Ammon's horn (tissue), 1 donor: ENCODE measurements around the gene SERPINA7.
A peak's percentile ranks its signal among the peaks of the same experiment; 100 is the strongest.
"Not testable (repeated sequence)": the region's sequence is repeated elsewhere in the genome, so short reads cannot be mapped to it uniquely, and the experiment has no call there.

Experiments used
- DNase-seq: peaks from one replicate; pipeline ENCODE4 v3.0.0-alpha.2; 2016; ENCODE audit warnings: low spot score

SERPINA7 gene, protein sequence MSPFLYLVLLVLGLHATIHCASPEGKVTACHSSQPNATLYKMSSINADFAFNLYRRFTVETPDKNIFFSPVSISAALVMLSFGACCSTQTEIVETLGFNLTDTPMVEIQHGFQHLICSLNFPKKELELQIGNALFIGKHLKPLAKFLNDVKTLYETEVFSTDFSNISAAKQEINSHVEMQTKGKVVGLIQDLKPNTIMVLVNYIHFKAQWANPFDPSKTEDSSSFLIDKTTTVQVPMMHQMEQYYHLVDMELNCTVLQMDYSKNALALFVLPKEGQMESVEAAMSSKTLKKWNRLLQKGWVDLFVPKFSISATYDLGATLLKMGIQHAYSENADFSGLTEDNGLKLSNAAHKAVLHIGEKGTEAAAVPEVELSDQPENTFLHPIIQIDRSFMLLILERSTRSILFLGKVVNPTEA

DNA sequence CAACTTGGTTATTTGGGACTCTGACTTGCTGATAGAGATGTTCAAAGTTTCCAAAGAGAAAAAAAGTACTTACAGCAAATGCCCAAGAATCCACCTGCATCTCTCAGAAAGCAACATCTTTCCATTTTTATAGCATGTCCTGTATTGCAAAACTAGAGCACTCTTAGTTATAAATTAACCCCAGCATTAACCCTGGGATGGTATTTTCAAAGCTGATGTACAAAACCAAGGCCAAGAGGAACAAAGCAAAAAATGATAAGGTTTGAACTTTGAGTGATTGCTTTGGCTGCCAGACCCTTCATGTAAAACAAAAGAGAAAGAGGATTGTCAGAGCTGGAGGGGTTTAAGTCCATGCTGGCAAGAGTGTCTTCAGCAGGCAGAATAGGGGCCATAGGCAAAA lies at the start of gene SERPINA7:
TSS of gene SERPINA7 (minus strand) at position 103 of the 400 bp plus-strand sequence. CDS start 1,669 bp downstream, outside the sequence.
- DNase-seq: no peak

DNA sequence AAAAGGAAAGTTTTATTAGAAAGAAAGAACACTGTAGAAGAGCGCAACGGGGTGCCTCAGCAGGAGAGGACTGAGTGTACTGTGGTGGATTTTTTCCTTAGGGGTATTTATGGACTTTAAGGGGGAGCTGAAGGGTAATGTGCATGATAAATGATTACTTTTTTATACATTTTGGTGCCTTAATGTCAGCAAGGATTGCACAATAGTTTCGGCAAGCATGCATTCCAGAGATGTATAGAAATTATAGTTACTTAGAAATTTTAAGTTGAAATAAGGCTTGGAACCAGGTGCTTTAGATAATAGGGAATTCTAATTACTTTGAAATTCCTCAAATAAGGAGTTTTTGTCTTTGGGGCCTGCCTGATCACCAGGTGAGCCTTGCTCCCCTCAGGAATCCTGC lies 30.5 kb upstream of the SERPINA7 start:
- no peak for DNase-seq

DNA sequence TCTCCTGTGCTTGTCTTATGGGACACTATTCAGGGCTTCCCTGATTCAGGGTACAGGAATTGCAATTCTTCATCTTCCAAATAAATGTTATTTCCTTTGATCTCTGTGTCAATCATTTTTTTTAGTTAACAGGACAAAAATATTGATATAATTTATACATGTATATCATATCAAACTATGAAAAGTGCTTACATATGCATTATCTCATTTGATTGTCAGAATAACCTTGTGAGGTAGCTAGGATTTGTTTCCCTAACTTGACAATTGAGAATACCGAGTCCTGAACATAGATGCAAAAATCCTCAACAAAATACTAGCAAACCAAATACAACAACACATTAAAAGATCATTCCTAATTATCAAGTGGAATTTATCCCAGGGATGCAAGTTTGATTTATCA lies 11.5 kb upstream of the SERPINA7 start:
- no peak for DNase-seq

DNA sequence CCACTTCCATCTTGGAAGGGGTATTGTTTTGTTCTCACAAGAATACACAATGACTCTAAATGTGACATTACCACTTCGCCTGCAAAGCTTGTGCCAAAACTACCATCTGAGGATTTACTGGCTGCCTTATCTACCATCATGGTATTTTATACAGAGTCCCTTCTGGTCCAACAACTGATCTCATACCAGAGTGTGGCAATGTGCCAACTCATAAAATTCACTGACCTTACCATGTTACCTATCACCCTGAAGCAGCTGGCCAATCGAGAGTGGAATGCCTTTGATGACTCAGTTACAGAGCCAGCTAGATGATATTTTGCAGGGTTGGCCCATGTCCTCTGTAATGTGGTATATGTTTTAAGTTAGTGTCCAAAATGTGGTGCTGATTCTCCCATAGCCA lies 3.8 kb upstream of the SERPINA7 start:
- DNase-seq: no peak

DNA sequence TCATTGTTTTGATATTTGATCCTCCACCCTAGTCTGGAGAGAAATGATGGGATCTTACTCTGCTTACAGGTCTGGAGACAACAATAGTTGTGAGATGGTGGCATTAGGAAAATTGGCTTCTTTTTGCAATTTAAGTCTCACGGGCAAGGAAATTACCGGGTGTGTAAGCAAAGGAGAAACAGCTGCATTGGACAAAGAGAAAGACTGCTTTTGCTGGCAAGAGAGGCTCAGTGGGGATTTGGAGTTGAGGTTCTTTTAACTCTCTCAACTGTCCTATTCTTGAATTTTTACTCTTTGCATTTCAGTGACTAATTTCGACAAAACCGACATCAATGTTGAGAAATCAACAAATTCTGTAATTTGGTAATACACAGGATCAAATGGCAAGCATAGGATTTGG lies 2.3 kb upstream of the SERPINA7 start:
- DNase-seq: no peak

DNA sequence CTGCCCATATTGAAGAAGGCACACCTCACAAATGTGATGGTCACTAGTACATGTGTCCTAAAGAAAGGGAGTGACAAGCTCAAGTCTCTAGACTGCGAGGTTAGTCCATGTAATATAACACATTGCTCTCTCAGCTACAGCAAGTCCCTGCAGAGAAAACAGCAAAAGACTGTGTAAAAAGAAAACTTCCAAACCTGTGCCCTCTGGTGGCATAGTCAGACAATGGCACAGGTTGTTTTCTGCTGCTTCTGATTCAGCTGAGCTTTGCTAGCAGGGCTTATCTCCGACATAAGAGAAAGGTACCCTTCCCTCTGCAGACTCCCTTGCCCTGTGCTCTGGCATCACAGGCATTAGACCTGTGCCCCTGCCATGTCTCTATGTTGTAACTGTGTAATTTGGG lies 1.4 kb upstream of the SERPINA7 start:
- peak; percentile 8 for DNase-seq

DNA sequence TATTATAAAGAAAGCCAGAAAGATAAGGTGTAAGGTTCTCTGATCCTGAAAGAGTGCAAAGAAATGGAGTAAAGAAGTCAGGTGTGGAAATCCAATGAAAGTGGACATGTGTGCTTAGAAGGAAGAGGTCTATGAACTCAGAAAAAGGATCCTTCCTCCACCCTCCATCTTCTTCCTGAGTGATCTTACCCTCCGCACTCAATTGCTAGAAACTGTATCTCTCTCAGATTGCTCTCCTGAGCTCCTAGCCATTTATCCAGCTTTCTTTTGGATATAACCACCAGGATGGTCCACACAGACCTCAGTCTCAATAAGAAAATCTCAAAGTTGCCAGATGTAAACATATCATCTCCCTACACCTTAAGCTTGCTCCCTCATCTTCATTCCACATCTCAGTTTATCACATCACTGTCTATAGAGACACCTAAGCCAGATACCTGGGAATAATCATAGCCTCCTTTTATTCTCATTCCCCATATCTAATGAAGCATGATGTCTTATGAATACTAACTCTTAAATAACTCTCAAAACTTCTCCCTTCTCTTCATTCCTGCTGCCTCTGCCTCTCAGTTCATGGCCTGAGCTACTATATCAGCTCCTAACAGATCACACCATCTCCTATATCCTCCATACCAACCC lies 573 bp downstream of the SERPINA7 start:
- DNase-seq: no peak

DNA sequence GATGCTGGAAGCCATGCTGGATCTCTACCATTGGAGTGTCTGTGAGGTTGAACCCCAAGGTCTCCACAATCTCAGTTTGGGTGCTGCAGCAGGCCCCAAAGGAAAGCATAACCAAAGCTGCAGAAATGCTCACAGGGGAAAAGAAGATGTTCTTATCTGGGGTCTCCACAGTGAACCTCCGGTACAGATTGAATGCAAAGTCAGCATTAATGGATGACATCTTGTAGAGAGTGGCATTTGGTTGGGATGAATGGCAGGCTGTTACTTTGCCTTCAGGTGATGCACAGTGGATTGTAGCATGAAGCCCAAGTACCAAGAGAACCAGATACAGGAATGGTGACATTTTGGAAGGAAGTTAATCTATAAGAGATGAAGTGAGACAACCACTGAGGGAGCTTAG lies 1.8 kb downstream of the SERPINA7 start:
- DNase-seq: no peak

DNA sequence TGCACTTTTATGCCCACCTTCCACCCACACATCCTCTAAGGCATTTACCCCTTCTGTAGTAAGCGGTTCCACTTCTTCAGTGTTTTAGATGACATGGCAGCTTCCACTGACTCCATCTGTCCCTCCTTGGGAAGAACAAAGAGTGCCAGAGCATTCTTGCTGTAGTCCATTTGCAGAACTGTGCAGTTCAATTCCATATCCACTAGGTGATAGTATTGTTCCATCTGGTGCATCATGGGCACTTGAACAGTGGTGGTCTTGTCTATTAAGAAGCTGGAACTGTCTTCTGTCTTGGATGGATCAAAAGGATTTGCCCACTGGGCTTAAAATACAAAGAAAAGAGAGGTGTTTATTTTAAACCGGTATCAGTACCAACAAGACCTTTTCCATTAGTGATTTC lies 3.5 kb downstream of the SERPINA7 start:
- no peak for DNase-seq

DNA sequence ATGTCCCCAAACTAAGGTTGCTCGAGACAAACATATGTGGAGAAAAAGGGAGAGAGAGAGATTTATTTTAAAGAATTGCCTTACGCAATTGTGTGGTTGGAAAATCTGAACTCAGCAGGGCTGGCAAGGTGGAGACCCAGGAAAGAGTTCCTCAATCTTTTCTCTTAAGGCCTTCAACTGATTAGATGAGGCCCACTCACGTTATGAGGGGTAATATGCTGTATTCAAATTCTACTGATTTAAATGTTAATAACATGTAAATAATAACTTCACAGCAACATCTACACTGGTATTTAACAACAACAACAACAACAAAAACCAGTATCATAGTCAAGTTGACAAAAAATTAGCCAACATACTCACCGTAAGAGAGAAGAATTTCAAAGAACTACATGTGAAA lies 14.6 kb downstream of the SERPINA7 start:
- no peak for DNase-seq

DNA sequence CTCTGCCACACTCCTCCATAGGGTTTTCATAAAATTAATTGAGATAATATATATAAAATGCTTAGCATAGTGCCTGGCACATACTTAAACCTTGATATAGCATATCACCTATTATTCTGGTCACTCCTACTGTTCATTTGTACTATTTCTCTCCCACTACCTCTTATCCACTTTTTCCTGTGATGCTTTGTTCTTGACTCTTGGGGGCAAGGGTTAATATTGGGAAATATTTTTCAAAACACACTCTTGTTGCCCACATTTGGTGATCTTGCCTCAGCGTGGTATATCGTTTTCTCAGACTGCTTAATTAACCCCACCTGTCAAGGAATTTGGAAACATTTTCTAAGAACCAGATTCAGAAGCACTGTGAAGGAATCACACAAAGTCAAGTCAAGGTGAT lies 16.3 kb downstream of the SERPINA7 start:
- no peak for DNase-seq

DNA sequence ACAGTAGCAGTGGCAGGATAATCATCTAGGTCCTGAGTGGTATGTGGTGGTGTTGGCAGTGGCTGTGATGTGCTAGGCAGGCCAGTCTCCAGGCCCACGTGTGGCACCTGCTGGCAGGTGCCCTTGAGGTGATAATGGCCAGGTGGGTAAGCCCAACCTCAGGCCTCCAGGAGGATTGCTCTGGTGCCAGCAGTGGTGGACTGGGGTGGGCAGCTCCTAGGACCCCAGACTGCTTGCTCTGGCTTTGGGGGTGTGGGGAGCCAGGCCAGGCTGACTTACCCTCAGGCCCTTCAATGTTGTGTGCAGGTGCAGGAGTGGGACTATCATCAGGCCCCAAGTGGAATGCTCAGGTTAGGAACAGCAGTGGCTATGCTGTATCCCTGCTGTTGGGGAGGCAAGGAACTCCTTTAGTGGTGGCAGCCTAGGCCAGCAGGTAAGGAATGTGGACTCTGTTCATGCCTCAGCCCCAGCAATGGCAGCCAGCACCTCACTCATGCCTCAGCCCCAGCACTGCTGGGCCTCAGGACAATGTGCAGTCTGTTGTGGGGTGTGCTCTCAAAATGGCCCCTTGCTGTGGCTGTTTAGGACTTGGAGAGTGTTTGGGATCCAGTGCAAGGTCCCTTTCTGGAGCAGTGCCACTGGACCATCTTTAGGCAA lies 24.3 kb downstream of the SERPINA7 start:
- DNase-seq: no peak

DNA sequence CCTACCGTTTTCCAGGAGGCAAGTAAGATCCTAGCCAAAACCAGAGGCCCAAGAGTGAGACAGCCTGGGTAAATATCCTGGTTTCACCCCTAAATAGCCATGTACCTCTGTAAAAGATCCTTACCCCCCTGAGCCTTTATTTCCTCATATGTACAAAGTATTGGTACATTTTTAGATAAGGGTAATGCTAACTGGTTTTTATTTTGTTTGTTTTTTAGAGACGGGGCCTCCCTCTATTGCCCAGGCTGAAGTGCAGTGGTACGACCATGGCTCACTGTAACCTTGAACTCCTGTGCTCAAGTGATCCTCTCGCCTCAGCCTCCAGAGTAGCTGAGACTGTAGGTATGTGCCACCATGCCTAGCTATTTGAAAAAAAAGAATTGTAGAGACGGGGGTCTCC lies 29.4 kb downstream of the SERPINA7 start:
- no peak for DNase-seq

DNA sequence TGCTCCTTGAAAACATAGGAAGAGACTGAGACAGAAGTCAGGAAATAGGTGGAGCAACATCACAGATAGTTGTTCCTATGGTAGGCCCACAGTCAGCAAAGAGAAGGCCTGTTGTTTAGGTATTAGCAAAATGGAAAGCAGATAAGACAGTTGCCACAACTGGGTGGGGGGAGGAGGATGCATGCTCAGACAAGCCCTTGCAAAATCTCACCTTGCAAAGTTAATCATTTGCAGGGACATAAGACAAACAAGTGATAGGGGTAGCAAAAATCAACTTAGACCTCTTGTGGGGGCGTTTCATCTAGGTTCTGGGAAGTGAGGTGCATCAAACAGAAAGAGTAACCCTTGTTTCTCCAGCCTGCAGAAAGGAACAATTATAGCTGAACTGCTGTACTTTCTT lies 30.7 kb downstream of the SERPINA7 start:
- DNase-seq: no peak

DNA sequence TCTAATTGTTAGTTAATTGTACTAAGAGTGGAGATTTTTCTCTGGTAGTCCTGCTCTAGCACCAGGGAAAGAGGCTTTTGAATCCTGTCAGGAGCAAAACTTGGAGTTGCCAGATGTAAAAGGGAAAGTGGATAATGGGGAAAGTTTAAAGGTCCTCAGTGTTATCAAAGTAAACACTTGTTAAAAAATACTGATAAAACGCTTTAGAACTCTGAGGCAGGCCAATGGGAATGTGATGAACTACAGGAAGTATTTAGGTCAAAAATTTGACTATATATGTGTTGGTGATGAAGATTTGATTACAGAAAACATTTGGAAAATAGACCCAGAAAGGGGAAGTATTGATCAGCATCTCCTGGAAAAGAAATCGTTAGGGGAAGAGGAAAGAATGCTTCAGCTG lies 32.8 kb downstream of the SERPINA7 start:
- no peak for DNase-seq

DNA sequence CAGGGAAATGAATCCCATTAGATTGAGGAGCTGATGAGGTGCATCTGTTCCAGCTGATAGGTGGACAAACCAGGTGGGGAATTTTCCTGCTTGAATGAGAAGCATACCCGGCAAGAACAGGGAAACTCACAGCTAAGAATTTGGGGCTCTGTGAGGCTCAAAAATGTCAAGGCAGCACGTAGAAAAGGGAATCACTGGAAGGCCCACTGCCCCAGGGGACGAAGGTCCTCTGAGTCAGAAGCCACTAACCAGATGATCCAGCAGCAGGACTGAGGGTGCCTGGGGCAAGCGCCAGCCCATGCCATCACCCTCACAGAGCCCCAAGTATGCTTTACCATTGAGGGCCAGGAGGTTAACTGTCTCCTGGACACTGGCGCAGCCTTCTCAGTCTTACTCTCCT lies 37.9 kb downstream of the SERPINA7 start:
- not testable (repeated sequence) for DNase-seq

DNA sequence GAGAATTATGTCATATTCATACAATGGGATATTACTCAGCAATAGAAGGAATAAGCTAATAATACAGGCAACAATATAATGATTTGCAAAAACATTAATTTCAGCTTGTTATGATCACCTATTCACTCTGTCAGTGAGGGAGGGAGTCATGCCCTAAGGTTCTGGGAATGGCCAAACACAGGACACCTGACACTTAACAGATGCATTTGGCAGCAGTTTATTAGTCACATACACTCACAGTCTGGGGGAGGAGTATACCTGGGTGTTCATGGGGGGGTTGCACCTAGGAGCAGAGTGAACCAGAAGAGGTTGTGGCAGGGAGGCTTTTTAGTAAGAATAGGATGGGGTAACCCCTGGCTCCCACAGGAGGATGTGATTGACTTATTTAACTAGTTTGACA lies 38.3 kb downstream of the SERPINA7 start:
- DNase-seq: no peak

DNA sequence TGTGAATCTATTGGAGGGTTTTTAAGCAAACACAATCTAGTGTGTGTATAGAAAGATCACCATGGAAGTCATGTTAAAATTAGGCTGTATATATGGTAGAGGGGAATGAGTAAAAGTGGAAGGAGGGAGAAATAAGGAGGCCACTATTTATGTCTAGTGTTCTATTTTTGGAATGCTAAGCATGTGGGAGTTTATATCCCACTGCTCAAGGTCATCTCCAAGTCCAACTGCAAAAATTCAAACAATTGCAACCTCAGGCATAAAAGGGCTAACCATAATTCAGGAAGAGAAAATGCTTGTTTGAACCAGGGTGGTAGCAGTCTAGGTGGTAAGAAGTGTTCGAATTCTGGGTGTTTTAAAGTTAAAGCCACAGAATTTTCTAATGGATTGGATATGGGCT lies 39.2 kb downstream of the SERPINA7 start:
- no peak for DNase-seq

DNA sequence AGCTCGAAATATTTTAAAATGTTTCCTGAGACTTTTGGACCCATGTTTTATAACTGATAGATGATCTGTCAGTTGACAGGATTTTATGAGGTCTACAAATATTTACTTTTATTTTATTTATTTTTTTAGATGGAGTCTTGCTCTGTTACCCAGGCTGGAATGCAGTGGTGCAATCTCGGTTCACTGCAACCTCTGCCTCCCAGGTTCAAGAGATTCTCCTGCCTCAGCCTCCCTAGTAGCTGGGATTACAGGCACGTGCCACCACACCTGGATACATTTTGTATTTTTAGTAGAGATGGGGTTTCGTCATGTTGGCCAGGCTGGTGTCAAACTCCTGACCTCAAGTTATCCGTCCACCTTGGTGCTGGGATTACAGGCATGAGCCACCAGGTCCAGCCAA lies 50.0 kb downstream of the SERPINA7 start:
- DNase-seq: not testable (repeated sequence)
